Measurements from ENCODE around the gene SRXN1. TPM values are rescaled to one million over a fixed set of nuclear protein-coding genes. Genes with fewer than 3 reads are reported as not detected.

The SRXN1 gene
- total and polyA plus RNA-seq, 8 donors: 4.5 to 10.5 (median 7.6) TPM

GRCh38 chr20:598133-598850, 54.7 kb downstream of the SRXN1 start:
- H3K4me1 ChIP-seq: no peaks in the 10 kb centered on the region
- ATAC-seq (no peak), DNase-seq (no peak), FAIRE-seq (no peak)
- TF ChIP-seq CTCF (IDR thresholded peaks at IDR 0.05): no peak
- H3K27me3 ChIP-seq: no peaks in the 10 kb centered on the region
- WGBS, 2 donors: 76 to 78% methylated on average over 13 of the region's 13 CpGs
- intact Hi-C loops (cut with DNase I): no loop called here
- no peaks in the 10 kb centered on the region for H3K9me3 ChIP-seq
- H3K4me3 ChIP-seq: no peak overlapping the region
- no peak overlapping the region for H3K27ac ChIP-seq
- H3K36me3 ChIP-seq: no peaks in the 10 kb centered on the region

- intact Hi-C loops (cut with DNase I): no loop called here
- FAIRE-seq (no peak), DNase-seq (no peak), ATAC-seq (no peak)
- no peak for TF ChIP-seq CTCF (IDR thresholded peaks at IDR 0.05)
- Histone ChIP-seq H3K4me3 (no peak overlapping the region), H3K4me1 (no peaks in the 10 kb centered on the region), H3K27me3 (no peaks in the 10 kb centered on the region), H3K9me3 (no peaks in the 10 kb centered on the region), H3K36me3 (no peaks in the 10 kb centered on the region), H3K27ac (no peak overlapping the region)
- WGBS, 2 donors: 86 to 88% methylated on average over 2 of the region's 2 CpGs
Measured at GRCh38 chr20:597560-597959, 55.4 kb downstream of the SRXN1 start.

Other genes with a start within 250 kb of the SRXN1 start
- 10 to 100 TPM; 34.9 to 62.0 (median 41.1) TPM for gene RBCK1, start 244.9 kb downstream of the SRXN1 start, total RNA-seq
- gene RBCK1, start 244.9 kb downstream of the SRXN1 start, polyA plus RNA-seq: 100 to 1,000 TPM; 130 to 148 TPM
- gene TBC1D20, start 190.7 kb downstream of the SRXN1 start, total RNA-seq: 10 to 100 TPM; 11.1 to 21.4 (median 12.9) TPM
- gene TBC1D20, start 190.7 kb downstream of the SRXN1 start, polyA plus RNA-seq: 10 to 100 TPM; 11.5 to 17.3 TPM
- 10 to 100 TPM; 44.5 to 57.4 (median 49.5) TPM for gene CSNK2A1, start 109.4 kb downstream of the SRXN1 start, total RNA-seq
- 10 to 100 TPM; 12.7 to 21.2 TPM for gene CSNK2A1, start 109.4 kb downstream of the SRXN1 start, polyA plus RNA-seq
- gene TCF15, start 42.9 kb downstream of the SRXN1 start, total RNA-seq: under 1 TPM in 5 of 6 donors, not detected in 1; 0.16 to 0.21 (median 0.19) TPM
- gene TCF15, start 42.9 kb downstream of the SRXN1 start, polyA plus RNA-seq: under 1 TPM; 0.45 to 0.80 TPM
- gene SCRT2, start 22.6 kb upstream of the SRXN1 start, total RNA-seq: under 1 TPM in 4 of 6 donors, not detected in 2; 0.04 to 0.09 (median 0.06) TPM
- gene SCRT2, start 22.6 kb upstream of the SRXN1 start, polyA plus RNA-seq: under 1 TPM; 0.19 to 0.63 TPM
- 1 to 10 TPM in 4 of 6 donors, under 1 TPM in 2; 0.67 to 2.9 (median 1.2) TPM for gene SLC52A3, start 115.3 kb upstream of the SRXN1 start, total RNA-seq
- 1 to 10 TPM; 1.6 to 2.1 TPM for gene SLC52A3, start 115.3 kb upstream of the SRXN1 start, polyA plus RNA-seq
- 1 to 10 TPM; 1.8 to 8.4 (median 2.6) TPM for gene FAM110A, start 180.5 kb upstream of the SRXN1 start, total RNA-seq
- 1 to 10 TPM; 5.3 to 5.4 TPM for gene FAM110A, start 180.5 kb upstream of the SRXN1 start, polyA plus RNA-seq